CD4-positive, alpha-beta T cell treated with Interleukin-4 for 1 hour (primary cell): Measurements from ENCODE around the gene TPCN1.

Experiments
- DNase-seq, 2 donors: peaks; one replicate each; pipeline ENCODE4 v3.0.0-alpha.2; 2020 to 2022

The TPCN1 gene

DNA sequence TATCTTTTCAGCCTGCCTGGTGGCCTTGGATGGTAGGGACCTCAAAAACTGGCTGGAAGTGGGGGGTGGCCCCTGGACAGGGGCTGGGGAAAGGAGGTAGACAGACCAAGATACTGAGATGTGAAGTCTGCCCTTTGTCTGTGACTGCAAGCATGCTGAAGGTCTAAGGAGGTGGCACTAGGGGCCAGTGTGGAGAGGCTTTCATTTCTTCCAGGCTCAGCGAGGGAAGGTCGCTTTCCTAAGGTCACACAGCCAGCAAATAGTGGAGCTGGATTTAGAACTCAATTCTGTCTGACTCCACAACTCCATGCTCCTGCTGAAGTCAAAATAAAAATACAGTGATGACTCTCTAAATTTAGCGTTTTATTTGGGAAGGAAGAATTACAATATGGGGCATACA is 125.8 kb downstream of the TPCN1 start:
- no peak for DNase-seq

DNA sequence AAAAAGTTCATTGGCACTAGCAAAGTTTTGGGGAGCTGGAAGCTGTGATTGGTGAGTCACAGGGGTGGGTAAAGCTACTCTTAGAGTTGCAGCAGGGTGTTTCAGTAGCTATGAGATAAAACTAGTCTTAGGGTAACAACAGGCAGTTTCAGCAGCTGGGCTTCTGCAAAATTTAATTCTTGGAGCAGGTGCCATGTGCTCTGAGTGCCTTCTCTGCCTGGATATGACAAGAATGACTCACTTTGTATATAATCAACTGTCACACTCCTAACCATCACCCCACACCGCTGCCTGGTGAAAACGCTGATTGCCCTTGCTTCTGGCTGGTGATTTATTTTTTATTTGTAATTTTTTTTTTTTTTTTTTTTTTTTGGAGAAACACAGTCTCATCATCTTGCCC is 126.6 kb downstream of the TPCN1 start:
- DNase-seq = no peak
